Stimulated activated CD4-positive, alpha-beta T cell treated with anti-CD3 and anti-CD28 coated beads, Interleukin-4, amount 100 ng/mL, for 48 hours (primary cell): ENCODE results near the gene RTP2.
"Not testable (repeated sequence)": the region's sequence is repeated elsewhere in the genome, so short reads cannot be mapped to it uniquely, and the experiment has no call there.

ENCODE experiments used
- DNase-seq, 2 donors: peaks; one replicate each; pipeline ENCODE4 v3.0.0-alpha.2; 2020; ENCODE audit warnings: low read depth in 2 of 2

Gene RTP2

DNA sequence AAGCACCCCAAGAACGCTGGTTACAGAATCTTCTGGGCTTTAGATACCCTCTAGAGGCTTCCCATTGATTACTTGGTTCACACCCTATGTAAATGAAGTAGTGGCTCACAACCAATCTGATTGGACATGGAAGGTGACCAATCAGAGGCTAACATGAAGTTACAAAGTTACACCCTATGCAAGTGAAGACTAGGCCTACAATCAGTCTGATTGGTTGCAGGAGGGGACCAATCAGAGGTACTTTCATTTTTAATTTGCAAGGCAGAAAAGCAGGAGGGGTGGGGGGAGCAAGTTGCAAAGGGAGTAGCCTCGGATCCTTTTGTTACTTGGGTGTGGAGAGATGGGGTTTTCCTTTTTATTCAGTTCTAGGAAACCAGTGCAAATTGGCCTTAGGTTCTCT lies 11.1 kb upstream of the RTP2 start:
- DNase-seq = no peak

DNA sequence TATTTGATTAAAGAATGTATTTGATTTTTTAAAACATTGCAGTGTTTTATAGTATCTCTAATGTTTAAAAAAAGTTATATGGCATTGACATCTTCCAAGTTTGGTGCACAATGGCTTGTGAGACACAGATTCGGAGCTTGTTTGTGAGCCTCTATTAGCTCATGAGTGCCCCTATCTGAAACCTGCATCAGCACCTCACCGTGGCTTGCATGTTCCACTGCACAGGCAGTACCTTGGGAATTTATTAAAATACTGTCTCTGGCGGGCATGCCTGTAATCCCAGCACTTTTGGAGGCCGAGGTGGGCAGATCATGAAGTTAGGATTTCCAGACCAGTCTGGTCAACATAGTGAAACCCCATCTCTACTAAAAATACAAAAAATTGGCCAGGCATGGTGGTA lies 6.8 kb upstream of the RTP2 start:
- DNase-seq = no peak

DNA sequence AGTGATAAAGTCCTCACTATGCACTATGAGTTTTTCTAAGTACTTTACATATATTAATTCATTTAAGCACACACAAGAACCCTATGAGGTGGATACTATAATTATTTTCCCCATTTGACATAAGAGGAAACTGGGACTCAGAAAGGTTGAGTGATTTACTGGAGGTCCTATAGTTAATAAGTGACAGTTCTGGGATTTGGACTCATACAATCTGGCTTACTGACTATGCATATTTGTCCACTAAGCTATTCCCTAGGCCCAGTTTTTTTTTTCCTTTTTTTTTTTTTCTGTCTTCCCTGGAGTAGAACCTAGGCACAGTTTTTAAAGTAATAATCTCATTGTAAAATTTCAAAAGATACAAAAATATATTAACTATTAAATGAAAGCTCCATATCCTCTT lies 6.3 kb upstream of the RTP2 start:
- no peak for DNase-seq

DNA sequence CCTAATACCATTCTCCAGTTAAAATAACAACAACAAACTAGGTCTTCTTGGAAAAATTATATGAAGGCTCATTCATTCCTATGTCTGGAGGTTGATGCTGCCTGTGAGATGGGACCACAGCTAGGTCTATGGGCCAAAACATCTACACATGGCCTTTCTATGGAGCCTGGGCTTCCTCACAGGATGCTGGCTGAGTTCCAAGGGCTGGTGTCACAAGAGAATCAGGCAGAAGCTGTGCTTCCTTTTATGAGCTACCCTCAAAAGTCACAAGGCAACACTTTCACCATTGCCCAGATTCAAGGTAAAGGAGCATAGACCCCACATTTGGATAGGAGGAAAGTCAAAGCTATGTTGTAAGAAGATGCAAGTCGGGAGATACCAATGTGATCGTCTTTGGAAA lies 4.6 kb upstream of the RTP2 start:
- DNase-seq = no peak

DNA sequence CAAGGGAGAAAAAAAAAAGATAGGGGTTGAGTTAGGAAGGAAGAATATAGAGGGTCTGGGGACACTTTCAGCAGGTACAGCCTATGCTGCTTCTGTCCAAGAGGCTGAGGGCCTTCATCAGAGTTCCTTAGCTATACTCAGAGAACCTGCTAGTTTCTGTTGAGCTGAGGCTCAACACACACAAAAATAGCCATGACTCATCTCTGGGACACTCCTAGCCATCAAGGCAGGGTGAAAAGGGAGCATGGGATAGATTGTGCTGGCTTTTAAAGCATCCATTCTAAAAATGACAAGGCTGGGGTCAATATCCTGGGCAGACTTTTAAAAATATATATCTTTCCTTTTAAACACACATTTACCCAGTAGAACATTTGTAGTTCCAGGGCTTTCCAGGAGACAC lies 2.8 kb upstream of the RTP2 start:
- DNase-seq = no peak

DNA sequence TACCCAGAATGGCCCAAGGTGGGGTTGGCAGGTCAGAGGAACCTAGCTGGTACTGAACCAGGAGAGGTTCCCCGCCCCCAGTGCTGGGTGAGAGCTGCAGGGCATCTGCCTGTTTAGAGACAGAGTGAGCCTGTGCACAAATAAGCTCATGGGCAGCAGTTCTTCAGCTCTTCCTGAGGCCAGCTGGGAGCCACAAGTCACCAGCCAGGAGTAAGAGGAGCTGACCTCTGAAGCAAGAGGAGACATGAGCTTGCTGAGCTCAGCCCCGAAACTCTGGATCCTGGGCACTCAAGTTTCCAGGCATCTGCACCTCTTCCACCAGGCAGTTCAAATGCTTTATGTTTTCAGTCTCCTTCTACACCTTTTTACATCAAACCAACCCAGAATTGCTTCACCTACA lies 2.1 kb downstream of the RTP2 start:
- DNase-seq = no peak

DNA sequence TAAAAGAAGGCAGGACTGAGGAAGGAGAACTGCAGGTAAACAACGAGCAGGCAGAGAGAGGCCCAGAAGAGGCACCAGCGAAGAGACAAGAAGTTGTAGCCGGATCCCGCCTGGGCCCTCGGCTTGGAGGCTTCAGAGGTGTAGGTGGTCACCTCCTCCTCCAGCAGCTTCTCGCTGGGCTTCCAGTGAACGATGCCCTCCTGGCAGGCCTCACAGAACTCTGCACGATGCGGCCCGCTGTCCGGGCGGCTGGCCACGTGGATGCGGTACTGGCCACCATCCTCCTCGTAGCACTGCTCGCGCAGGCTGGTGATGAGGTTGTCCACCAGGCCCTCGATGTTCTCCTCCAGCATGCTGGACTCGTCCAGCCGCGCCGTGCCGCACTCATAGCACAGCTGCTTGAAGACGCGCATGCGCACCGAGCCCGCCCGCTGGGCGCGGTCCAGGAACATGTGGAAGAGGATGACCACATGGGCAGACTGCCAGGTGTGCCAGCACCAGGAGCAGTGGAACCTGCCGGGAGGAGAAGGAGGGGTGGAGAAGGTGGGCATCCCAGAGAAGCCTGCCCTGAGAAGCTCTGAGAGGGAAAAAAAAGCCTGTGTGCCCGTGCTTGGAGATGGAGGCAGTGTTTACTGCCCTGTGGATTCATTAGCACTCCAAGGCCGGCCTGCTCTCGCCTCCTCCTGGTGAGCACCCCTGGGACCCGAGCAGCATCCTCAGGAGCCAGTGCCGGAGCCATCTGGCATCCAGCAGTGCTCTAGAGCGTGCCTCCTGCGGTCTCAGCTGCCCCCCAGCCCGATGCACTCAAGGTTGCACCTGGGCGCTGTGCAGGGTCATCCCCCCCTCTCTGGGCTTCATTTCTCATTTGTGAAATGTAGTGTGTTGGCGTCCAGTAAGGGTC lies 3.6 kb downstream of the RTP2 start:
- no peak for DNase-seq

DNA sequence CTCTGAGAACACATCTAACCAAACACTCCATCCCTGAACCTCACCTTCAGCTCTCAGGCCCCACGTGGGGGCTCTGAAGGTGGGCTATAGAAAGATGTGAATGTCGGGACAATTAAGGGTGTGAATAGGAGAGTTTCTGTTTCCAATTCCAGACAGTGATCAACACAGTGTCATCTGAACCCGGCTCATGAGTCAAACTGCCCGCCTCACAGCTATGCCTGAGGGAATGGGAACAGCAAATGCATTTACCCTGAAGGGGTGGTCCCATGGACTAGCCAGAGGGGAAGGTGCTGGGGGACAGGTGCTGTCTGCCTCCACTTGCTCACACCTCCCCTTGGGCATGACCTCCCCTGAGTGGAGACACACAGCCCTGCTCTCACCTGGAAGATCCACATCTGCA lies 6.3 kb downstream of the RTP2 start:
- DNase-seq = no peak

DNA sequence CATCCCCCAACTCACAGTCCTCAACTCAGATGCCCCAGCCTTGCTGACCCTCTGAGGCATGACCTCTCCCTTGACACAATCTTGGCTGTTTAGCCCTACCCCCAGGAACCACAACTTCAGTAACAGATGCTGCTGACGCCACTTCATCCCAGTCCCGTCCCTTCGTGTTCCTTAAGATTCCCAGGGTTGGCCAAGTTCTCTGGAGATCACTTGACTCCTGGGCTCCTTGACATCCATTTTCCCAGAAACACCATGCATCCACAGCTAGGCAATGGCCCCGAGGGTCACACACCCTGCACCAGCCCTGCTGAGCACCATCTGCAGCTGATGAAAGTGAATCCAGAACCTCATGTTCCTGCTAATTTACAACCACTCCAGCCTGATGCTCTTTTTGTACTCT lies 6.9 kb downstream of the RTP2 start:
- no peak for DNase-seq

DNA sequence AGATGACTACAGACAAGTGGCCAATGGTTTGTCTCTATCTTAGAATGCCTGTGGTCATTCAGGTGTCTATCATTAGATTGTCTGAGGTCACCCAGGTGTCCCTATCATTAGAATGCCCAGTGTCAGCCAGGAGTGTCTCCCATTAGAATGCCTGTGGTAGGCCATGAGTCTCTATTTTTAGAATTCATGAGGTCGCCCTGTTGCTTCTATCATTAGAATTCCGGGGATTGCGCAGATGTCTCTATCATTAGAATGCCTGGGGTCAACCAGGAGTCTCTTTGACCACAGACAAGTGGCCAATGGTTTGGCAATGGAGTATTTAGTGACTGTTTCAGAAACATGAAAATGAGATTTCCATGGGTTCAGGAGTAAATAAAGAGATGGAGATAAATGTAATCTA lies 7.6 kb downstream of the RTP2 start:
- DNase-seq = no peak

DNA sequence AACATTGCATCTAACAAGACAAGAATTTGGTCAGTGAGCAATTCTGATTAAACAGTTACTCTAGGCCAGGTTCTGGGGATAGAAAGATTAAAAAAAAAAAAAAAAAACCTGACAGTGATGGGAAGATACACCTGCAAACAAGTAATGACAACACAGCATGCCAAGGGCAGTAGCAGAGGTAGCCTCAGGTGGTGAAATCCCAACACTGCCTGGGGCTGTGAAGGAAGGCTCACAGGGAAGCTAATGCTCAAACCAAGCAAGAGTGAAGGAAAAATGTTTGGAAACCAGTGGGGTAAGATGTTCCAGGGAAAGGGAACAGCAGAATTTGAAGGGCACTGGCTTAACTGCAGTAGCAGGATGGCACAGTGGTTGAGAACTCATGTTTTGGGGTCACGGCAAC lies 8.9 kb downstream of the RTP2 start:
- DNase-seq = no peak

DNA sequence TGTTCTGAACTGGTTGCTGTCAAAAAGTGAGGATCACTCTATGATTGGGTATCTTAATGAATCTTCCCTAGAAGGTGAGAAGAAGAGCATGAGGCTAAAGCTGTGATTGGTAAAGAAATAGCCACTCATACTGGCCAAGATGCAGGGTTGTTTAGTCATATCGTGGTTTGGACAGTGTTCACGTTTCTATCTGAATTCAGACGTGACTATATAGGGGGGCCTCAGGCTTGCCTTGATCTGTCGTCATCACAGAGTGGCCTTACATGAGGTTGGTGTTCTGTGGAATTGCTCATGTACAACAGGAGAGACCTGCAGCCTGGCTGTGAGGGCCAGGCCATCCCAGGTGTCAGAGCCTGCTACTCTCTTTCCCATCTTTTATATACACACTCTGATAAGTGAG lies 12.4 kb downstream of the RTP2 start:
- DNase-seq = no peak

DNA sequence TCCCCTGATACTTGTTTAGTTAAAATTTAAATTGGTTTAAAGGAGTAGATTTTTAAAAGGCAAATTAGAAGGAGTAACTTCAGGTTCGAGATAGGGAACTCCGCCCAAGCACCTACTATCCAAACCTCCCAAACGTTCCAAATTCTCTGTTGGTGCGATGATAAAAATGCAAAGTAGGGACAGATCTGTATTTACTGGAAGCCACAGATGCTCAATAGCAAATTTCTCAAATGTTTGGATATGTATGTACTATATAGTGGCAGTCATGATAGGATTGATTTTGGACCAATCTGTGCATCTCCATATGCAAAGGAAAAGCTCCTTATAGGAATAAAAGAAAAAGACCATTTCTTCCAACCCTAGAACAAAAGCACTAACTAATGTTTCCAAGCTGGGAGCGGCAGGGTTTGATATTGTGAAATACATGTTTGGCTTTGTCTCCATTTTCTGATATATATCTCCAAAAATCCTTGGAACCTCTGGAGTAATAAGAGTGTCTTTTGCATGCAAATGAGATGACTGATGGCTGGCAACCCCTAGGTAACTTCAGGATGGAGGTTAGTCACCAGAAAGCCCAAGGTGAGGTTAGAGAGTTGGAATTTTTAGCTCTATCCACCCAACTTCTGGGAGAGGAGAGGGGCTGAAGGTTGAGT lies 15.6 kb downstream of the RTP2 start:
- DNase-seq = no peak

DNA sequence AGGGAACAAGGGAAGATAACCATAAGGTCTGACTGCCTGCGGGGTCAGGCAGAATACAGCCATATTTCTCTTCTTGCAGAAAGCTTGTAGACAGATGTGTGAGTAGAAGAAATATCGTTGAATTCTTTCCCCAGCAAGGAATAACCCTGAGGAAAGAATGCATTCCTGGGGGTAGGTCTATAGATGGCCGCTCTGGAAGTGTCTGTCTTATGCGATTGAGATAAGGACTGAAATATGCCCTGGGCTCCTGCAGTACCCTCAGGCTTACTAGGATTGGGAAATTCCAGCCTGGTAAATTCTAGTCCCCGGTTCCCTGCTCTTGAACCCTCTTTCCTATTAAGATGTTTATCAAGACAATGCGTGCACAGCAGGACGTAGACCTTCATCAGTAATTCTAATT lies 16.4 kb downstream of the RTP2 start:
- no peak for DNase-seq

DNA sequence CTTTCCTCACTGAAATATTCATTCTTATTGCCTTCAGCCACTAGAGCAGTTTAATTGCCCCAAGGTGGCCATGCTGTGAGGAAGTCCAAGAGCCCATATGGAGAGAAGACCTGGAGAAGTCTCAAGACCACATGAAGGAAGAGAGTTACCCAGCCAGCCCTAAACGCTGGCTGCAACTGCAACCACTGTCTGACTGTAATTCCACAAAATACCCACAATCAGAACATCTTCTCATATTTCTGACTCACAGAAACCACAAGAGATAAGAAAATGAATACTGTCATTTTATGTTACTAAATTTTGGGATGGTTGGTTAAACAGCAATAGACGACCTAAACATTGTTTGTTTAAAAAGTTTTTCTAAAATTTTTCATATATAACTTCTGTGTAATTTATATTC lies 17.5 kb downstream of the RTP2 start:
- DNase-seq = no peak

DNA sequence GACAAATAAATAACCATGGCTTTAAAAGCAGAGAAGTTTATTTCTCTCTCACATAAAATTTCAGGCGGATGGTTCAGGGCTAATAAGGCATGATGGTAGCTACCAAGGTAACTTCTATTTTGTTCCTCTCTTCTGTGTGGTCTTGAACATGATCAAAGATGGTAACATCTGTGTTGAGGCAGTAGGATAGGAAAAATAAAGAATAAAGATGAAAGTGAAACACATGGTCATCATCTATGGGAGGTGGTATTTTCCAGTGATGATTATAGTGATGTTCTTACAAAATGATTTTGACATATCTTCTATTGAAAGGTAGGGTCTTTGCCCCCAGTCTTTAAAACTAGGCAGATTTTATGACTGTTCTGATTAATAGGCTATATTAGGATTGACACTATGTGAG lies 17.9 kb downstream of the RTP2 start:
- DNase-seq = no peak

DNA sequence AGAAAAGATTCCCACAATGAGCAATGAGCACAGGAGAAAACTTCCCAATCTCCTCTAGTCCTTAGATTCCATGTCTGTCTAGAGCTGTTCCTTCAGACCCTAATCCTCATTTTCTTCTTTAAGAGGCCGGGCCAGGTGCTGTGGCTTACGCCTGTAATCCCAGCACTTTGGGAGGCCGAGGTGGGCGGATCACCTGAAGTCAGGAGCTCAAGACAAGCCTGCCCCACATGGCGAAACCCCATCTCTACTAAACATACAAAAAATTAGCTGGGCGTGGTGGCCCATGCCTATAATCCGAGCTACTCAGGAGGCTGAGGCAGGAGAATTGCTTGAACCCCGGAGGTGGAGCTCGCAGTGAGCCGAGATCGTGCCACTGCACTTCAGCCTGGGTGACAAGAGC lies 20.6 kb downstream of the RTP2 start:
- DNase-seq = not testable (repeated sequence)

DNA sequence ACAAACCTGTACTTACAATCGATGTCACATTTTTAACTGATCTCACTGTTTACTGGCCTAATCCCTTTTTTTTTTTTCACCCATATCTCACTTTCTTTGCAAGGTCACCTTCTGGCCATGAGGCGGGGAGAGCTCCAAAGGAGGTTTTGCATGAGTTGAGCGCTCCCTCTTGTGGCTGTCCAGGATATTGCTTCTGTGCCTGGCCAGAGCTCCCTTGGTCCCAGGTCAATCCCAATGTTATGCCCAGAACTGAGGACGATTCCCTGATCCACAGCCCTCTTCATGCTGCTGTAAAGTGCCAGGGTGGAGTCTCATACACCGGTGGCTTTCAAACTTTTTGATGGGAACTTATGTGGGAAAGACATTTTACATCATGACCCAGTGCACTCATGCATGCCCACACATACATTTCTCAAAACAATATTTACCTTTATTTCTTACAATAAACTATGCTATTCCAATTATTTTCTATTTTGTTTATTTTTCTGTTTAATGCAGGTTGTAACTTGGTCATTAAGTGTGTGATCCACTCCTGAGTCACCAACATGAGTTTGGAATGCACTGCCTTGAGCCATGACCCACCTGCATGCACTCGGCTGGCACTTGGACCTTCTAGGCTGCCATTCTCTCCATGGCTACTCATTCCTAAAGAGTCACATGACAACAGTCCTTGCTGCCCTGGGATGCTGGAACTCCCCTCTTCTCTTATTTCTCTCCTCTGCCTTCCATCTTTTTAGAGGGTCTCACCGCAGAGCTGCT lies 22.5 kb downstream of the RTP2 start:
- peak; percentile 62 to 65 for DNase-seq

DNA sequence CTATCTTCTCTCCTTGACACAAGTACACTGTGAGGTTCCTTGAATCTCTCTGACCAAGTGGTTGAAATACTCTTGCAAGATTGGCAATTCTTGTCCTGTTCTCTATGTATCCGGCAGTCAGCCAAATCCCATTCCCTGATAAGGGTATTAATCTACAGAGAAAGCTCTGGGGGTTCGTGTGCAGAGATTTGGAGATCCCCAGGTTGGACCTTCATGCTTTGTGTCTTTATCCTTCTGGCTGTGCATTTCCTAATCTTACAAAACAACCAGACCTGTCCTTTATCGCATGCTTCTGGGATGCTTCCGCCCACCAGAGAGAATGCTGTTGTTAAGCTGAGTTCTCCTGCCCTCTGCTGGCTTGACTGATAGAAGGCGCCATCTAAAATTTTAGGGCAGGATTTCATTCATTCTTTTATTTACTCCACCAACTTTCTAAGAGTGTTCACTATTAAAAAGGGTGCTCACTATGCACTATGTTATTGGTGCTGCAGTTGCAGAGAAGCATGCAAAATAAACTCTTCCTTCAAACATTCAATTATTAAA lies 23.6 kb downstream of the RTP2 start:
- DNase-seq = peak; percentile 8 to 23

DNA sequence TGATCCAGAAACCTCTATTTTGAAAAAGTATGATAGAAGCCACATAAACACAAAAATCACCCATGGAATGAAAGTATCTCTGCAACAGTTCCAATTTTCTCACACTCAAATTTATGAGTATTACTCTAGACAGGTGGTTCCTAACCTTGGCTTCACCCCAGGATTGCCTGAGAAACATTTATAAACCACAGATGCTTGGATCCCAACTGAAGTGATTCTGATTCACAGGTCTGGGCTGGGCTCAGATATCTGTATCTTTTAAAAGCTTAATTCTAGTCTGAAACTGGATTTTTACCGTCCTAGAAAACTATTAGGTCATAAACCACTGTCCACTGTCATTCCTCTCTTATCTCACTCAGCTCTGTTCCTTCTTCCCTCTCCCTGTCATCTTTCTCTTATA lies 24.8 kb downstream of the RTP2 start:
- DNase-seq = no peak

DNA sequence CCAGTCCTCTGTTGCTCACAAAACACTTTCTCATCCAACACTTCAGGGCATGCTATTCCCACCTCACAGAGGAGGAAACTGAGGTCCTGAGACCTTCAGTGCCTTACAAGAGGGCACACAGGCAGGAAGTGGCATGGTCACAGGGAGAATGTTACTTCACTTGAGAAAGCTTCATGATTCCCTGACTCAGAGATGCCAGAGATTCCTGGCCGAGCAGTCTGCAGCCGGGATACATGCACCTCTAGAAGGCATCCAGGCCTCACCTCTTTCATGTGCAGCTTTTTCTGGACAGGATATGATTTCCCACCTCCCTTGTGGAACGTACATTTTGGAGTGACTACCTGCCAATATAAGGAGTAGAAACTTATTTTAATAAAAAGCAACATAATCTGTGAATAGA lies 29.3 kb downstream of the RTP2 start:
- no peak for DNase-seq

DNA sequence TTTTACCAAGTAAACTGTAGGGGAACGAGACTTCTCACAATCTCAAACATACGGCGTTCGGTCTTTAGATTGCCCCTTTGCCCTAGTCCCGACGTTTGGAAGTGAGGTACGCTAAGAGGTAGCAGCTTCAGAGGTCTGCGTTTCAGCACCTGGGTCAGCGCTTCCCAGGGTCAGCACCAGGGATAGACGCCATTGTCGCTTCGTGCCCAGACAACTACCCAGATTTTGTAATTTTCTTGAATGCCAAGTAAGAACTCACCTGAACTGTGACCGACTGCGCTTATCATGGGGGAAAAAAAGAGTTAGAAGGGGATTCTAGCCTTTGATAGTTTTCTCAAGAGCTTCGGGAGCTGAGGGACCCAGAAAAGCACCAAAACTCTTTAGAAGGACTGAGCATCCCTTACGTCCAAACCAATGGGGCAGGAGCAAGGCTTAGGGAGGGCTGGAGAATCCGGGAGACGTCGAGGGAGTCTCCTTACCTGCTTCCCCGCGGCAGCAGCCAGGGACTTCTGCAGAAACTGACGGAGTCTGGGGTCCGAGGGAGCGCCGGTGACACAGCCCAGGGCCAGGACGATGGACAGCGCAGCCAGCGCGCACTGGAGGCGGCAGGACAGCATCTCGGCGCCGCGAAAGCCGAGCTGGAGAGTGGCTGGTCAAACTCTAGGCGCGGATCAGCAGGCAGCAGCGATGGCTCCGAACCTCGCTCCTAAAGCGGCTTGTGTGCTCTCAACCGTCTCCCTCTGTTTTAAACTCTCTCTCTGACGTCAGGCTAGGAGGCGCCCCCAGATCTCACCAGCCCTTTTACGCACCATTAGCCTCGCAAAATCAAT lies 32.5 kb downstream of the RTP2 start, which contains the start of gene SST:
TSS of gene SST (minus strand) at position 720 of the 830 bp plus-strand sequence. CDS start at position 617, 103 bp downstream.
- peak; percentile 11 to 12 for DNase-seq
